H9 (cell line): ENCODE results near the gene SLC1A1. TPM values are rescaled to one million over a fixed set of nuclear protein-coding genes. Genes with fewer than 3 reads are reported as not detected.

Experiments used
- DNase-seq: peaks from one replicate; pipeline ENCODE4 v3.0.0-alpha.2; 2017
- H2AFZ ChIP-seq: one replicate; pipeline ENCODE4 v1.6.1; 2013; ENCODE audit warnings: mild to moderate bottlenecking, low read length, control low read depth, moderate library complexity
- H2AK5ac ChIP-seq: 2 replicates; pipeline ENCODE4 v1.6.1; 2013; ENCODE audit warnings: low read length, control low read depth, mixed read lengths; ENCODE audit not compliant: insufficient read length
- H2BK120ac ChIP-seq: one replicate; pipeline ENCODE4 v1.6.1; 2013; ENCODE audit warnings: low read depth, mild to moderate bottlenecking, low read length, control low read depth, inconsistent platforms; ENCODE audit not compliant: poor library complexity, severe bottlenecking
- H2BK12ac ChIP-seq: 2 replicates; pipeline ENCODE4 v1.6.1; 2013; ENCODE audit warnings: low read length, control low read depth, mixed read lengths, low read depth; ENCODE audit not compliant: insufficient read length
- H2BK15ac ChIP-seq: 2 replicates; pipeline ENCODE4 v1.6.1; 2013; ENCODE audit warnings: low read depth, low read length, control low read depth
- H2BK20ac ChIP-seq: one replicate; pipeline ENCODE4 v1.6.1; 2013; ENCODE audit warnings: low read depth, mild to moderate bottlenecking, low read length, control low read depth, inconsistent platforms; ENCODE audit not compliant: poor library complexity, severe bottlenecking
- H2BK5ac ChIP-seq: 2 replicates; pipeline ENCODE4 v1.6.1; 2013; ENCODE audit warnings: low read length, control low read depth, mixed read lengths; ENCODE audit not compliant: insufficient read length
- H3K14ac ChIP-seq: 2 replicates; pipeline ENCODE4 v1.6.1; 2013; ENCODE audit warnings: low read length, control low read depth; ENCODE audit not compliant: insufficient read depth
- H3K18ac ChIP-seq: 2 replicates; pipeline ENCODE4 v1.6.1; 2013; ENCODE audit warnings: low read depth, mild to moderate bottlenecking, mixed read lengths, low read length, control low read depth; ENCODE audit not compliant: insufficient read length
- H3K23ac ChIP-seq: 2 replicates; pipeline ENCODE4 v1.6.1; 2013; ENCODE audit warnings: low read length, control low read depth, mixed read lengths, low read depth; ENCODE audit not compliant: insufficient read length
- H3K23me2 ChIP-seq: 2 replicates; pipeline ENCODE4 v1.6.1; 2013; ENCODE audit warnings: low read depth, mild to moderate bottlenecking, mixed read lengths, low read length, control low read depth; ENCODE audit not compliant: insufficient read length, poor library complexity, severe bottlenecking
- H3K27ac ChIP-seq: 2 replicates; pipeline ENCODE4 v1.5.1; 2013; ENCODE audit warnings: low read length, control low read depth, mixed read lengths, low read depth; ENCODE audit not compliant: insufficient read length
- H3K27me3 ChIP-seq: 2 replicates; pipeline ENCODE4 v1.6.1; 2013; ENCODE audit warnings: low read length, control low read depth, inconsistent platforms; ENCODE audit not compliant: insufficient read depth
- H3K4ac ChIP-seq: 2 replicates; pipeline ENCODE4 v1.6.1; 2013; ENCODE audit warnings: low read depth, mild to moderate bottlenecking, control low read depth, inconsistent platforms, low read length, moderate library complexity
- H3K4me1 ChIP-seq: 2 replicates; pipeline ENCODE4 v1.6.1; 2013; ENCODE audit warnings: low read length, control low read depth, inconsistent platforms; ENCODE audit not compliant: insufficient read depth
- H3K4me2 ChIP-seq: 2 replicates; pipeline ENCODE4 v1.6.1; 2013; ENCODE audit warnings: low read length, control low read depth, mixed read lengths; ENCODE audit not compliant: insufficient read length, insufficient read depth
- H3K56ac ChIP-seq: 2 replicates; pipeline ENCODE4 v1.6.1; 2013; ENCODE audit warnings: low read depth, mild to moderate bottlenecking, mixed read lengths, low read length, control low read depth; ENCODE audit not compliant: insufficient read length
- H3K79me1 ChIP-seq: 2 replicates; pipeline ENCODE4 v1.6.1; 2013; ENCODE audit warnings: low read depth, mild to moderate bottlenecking, moderate library complexity, low read length, control low read depth, inconsistent platforms; ENCODE audit not compliant: insufficient read depth, poor library complexity, severe bottlenecking
- H3K79me2 ChIP-seq: 2 replicates; pipeline ENCODE4 v1.6.1; 2013; ENCODE audit warnings: low read length, control low read depth, inconsistent platforms; ENCODE audit not compliant: insufficient read depth
- H3K9ac ChIP-seq: 2 replicates; pipeline ENCODE4 v1.6.1; 2013; ENCODE audit warnings: low read length, control low read depth, mixed read lengths; ENCODE audit not compliant: insufficient read length; ENCODE audit errors: extremely low read depth
- H3K9me3 ChIP-seq: one replicate; pipeline ENCODE4 v1.6.1; 2013; ENCODE audit warnings: low read depth, low read length, inconsistent platforms; ENCODE audit not compliant: control insufficient read depth
- H3T11ph ChIP-seq: one replicate; pipeline ENCODE4 v1.6.1; 2013; ENCODE audit warnings: mild to moderate bottlenecking, low read length, control low read depth, inconsistent platforms
- H4K20me1 ChIP-seq: one replicate; pipeline ENCODE4 v1.6.1; 2013; ENCODE audit not compliant: control insufficient read depth, insufficient read length, insufficient read depth
- H4K5ac ChIP-seq: 2 replicates; pipeline ENCODE4 v1.6.1; 2013; ENCODE audit warnings: low read depth, mild to moderate bottlenecking, mixed read lengths, low read length, control low read depth; ENCODE audit not compliant: insufficient read length
- H4K8ac ChIP-seq: replicated peaks from 2 replicates; pipeline ENCODE4 v1.6.1; 2013; ENCODE audit warnings: low read length, control low read depth, mixed read lengths, low read depth; ENCODE audit not compliant: insufficient read length
- H4K91ac ChIP-seq: 2 replicates; pipeline ENCODE4 v1.6.1; 2013; ENCODE audit warnings: low read depth, mild to moderate bottlenecking, moderate library complexity, mixed read lengths, low read length, control low read depth; ENCODE audit not compliant: insufficient read length
- H3K27ac Mint-ChIP-seq, 3 experiments: 2 replicates in 2 of 3; 3 replicates in 1 of 3; pipeline ENCODE4 v1.8.0; 2020 to 2021; ENCODE audit warnings: mixed read lengths in 3 of 3, mild to moderate bottlenecking in 1 of 3, moderate library complexity in 1 of 3
- H3K27me3 Mint-ChIP-seq: 2 replicates; pipeline ENCODE4 v1.8.0; 2021; ENCODE audit warnings: low read depth, mild to moderate bottlenecking, moderate library complexity, mixed read lengths
- H3K36me3 Mint-ChIP-seq, 3 experiments: 2 replicates in 2 of 3; 3 replicates in 1 of 3; pipeline ENCODE4 v1.8.0; 2020 to 2021; ENCODE audit warnings: low read depth in 3 of 3, mixed read lengths in 3 of 3; ENCODE audit not compliant: insufficient read depth in 1 of 3
- H3K4me1 Mint-ChIP-seq, 2 experiments: 2 replicates each; pipeline ENCODE4 v1.8.0; 2020; ENCODE audit warnings: mixed read lengths in 2 of 2
- H3K4me3 Mint-ChIP-seq, 2 experiments: 2 replicates in 1 of 2; 3 replicates in 1 of 2; pipeline ENCODE4 v1.8.0; 2020 to 2021; ENCODE audit warnings: mild to moderate bottlenecking in 2 of 2, mixed read lengths in 2 of 2, moderate library complexity in 1 of 2
- H3K9me3 Mint-ChIP-seq, 2 experiments: 2 replicates in 1 of 2; 3 replicates in 1 of 2; pipeline ENCODE4 v1.8.0; 2020; ENCODE audit warnings: mild to moderate bottlenecking in 2 of 2, mixed read lengths in 2 of 2, moderate library complexity in 1 of 2
- WGBS: extraction: QIAGEN DNeasy Blood & Tissue Kit; methylation state at CpG from one replicate; pipeline ENCODE4 v1.1.7; 2013; ENCODE audit warnings: missing lambda C conversion rate, low lambda C conversion rate, mixed read lengths; ENCODE audit not compliant: insufficient read length; ENCODE audit errors: extremely low coverage; 5-methylcytosine and 5-hydroxymethylcytosine counted together
- total RNA-seq: library from RNA; stranded (reverse); gene quantifications from 2 replicates; pipeline ENCODE4 v1.2.1, GENCODE V29; 2021
- TF ChIP-seq, protein P1 (sequence below): fragments of 200-600 bp; sonication (generic); conservative IDR thresholded peaks from 3 replicates; pipeline ENCODE4 v1.8.0; 2021; ENCODE audit warnings: antibody characterized with exemption, mild to moderate bottlenecking

Gene SLC1A1
- total RNA-seq, 1 experiment from 2014 or later = 4.7 TPM

DNA sequence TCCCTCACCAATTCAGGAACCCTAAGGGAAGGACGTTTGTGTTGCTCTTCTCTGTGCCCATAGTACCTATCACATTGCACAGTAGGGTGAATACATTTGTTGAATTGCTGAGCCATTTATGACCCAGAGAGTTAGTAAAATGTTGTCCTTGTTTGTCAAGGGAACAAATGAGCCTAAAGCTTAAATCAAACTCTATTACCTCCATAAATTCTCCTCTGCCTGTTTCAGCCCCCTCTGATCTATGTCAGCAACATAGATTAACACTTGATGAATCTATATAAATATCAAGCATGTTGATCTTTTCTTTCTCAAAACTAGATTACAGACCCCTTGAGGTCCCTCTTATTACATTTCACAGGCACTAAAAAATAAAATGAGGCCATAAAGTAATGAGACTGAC, 7.1 kb downstream of the SLC1A1 start:
- H4K8ac ChIP-seq = no peak overlapping the region

More for the DNA sequence above, 7.1 kb downstream of the SLC1A1 start:
- DNase-seq = no peak
- peak overlapping the region in 1 of 3 experiments; percentile 5; a peak in 1 of 7 replicates for H3K27ac Mint-ChIP-seq
- Histone ChIP-seq H2BK20ac (no peak overlapping the region), H3K27me3 (no peaks in the 10 kb centered on the region), H3K23ac (no peak overlapping the region), H3K9me3 (no peaks in the 10 kb centered on the region), H3K4me1 (no peaks in the 10 kb centered on the region), H3K14ac (no peak overlapping the region), H2BK12ac (no peak overlapping the region), H3T11ph (no peak overlapping the region), H2BK5ac (no peak overlapping the region), H3K4me2 (no peak overlapping the region), H3K18ac (no peak overlapping the region), H4K91ac (no peak overlapping the region), H3K79me2 (no peaks in the 10 kb centered on the region), H3K79me1 (no peaks in the 10 kb centered on the region), H3K4ac (no peak overlapping the region), H2BK120ac (no peak overlapping the region), H3K23me2 (no peaks in the 10 kb centered on the region), H3K56ac (no peak overlapping the region), H2AFZ (no peak overlapping the region), H4K5ac (no peak overlapping the region), H3K27ac (no peak overlapping the region), H3K9ac (no peak overlapping the region), H4K20me1 (no peaks in the 10 kb centered on the region), H2AK5ac (no peak overlapping the region), H2BK15ac (no peak overlapping the region)
- peaks cover 10 to 13% of the 10 kb centered on the region in 2 experiments; a peak in 3 of 4 replicates for H3K4me1 Mint-ChIP-seq
- no peak overlapping the region for H3K4me3 Mint-ChIP-seq
- H3K36me3 Mint-ChIP-seq = no peaks in the 10 kb centered on the region; a peak in 1 of 7 replicates
- H3K27me3 Mint-ChIP-seq = peaks cover 1% of the 10 kb centered on the region; the same call in 1 of the 2 replicates
- WGBS = no CpG with 5 or more reads among the region's 1 CpG
- H3K9me3 Mint-ChIP-seq = no peaks in the 10 kb centered on the region
- TF ChIP-seq, protein P1, sequence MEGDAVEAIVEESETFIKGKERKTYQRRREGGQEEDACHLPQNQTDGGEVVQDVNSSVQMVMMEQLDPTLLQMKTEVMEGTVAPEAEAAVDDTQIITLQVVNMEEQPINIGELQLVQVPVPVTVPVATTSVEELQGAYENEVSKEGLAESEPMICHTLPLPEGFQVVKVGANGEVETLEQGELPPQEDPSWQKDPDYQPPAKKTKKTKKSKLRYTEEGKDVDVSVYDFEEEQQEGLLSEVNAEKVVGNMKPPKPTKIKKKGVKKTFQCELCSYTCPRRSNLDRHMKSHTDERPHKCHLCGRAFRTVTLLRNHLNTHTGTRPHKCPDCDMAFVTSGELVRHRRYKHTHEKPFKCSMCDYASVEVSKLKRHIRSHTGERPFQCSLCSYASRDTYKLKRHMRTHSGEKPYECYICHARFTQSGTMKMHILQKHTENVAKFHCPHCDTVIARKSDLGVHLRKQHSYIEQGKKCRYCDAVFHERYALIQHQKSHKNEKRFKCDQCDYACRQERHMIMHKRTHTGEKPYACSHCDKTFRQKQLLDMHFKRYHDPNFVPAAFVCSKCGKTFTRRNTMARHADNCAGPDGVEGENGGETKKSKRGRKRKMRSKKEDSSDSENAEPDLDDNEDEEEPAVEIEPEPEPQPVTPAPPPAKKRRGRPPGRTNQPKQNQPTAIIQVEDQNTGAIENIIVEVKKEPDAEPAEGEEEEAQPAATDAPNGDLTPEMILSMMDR = no peak
